WTC11 (cell line): ENCODE measurements around the gene RFC4. TPM values are rescaled to one million over a fixed set of nuclear protein-coding genes. Genes with fewer than 3 reads are reported as not detected.

ENCODE experiments used
- ATAC-seq: fragments of 200-7000 bp; cut with Tn5 transposase; 2 replicates; pipeline ENCODE4 v1.10.0; 2021; ENCODE audit warnings: mild to moderate bottlenecking, moderate library complexity
- CTCF ChIA-PET: fragments of 300-600 bp; sonication (Branson Sonifier 250); formaldehyde crosslinking; loops from one replicate; lab custom pipeline; 2021; ENCODE audit warnings: antibody characterized with exemption; lab: Charles Lee
- POLR2A ChIA-PET: fragments of 350-600 bp; sonication (Branson Sonifier 250); formaldehyde crosslinking; loops from one replicate; lab custom pipeline; 2021; ENCODE audit warnings: antibody characterized with exemption; lab: Charles Lee
- DNase-seq: peaks from one replicate; pipeline ENCODE4 v3.0.0; 2021; ENCODE audit warnings: low spot score
- H3K27ac Mint-ChIP-seq: 2 replicates; pipeline ENCODE4 v1.8.0; 2021; ENCODE audit warnings: mixed read lengths
- H3K27me3 Mint-ChIP-seq: 2 replicates; pipeline ENCODE4 v1.8.0; 2021; ENCODE audit warnings: low read depth, mild to moderate bottlenecking, moderate library complexity, mixed read lengths
- H3K36me3 Mint-ChIP-seq: 2 replicates; pipeline ENCODE4 v1.8.0; 2021; ENCODE audit warnings: mixed read lengths
- H3K4me1 Mint-ChIP-seq: 2 replicates; pipeline ENCODE4 v1.8.0; 2022; ENCODE audit warnings: mixed read lengths
- H3K4me3 Mint-ChIP-seq: 2 replicates; pipeline ENCODE4 v1.8.0; 2021; ENCODE audit warnings: mild to moderate bottlenecking, moderate library complexity, mixed read lengths
- H3K9me3 Mint-ChIP-seq: 2 replicates; pipeline ENCODE4 v1.8.0; 2021; ENCODE audit warnings: mixed read lengths
- ATF1 ChIP-seq: sonication (generic); formaldehyde crosslinking; IDR thresholded peaks from 2 replicates; pipeline ENCODE4 v1.8.1; 2023; ENCODE audit warnings: mild to moderate bottlenecking, moderate library complexity, missing genetic modification reagents
- CREM ChIP-seq: sonication (generic); formaldehyde crosslinking; IDR thresholded peaks from 2 replicates; pipeline ENCODE4 v1.8.1; 2022; ENCODE audit warnings: mild to moderate bottlenecking, missing genetic modification reagents, moderate library complexity
- E2F4 ChIP-seq: sonication (generic); formaldehyde crosslinking; IDR thresholded peaks from 2 replicates; pipeline ENCODE4 v1.8.1; 2022; ENCODE audit warnings: low read depth, mild to moderate bottlenecking, moderate library complexity, missing genetic modification reagents, borderline replicate concordance
- ELF4 ChIP-seq: sonication (generic); formaldehyde crosslinking; IDR thresholded peaks from 2 replicates; pipeline ENCODE4 v1.8.1; 2022; ENCODE audit warnings: low read depth, mild to moderate bottlenecking, moderate library complexity, missing genetic modification reagents
- FOXK1 ChIP-seq: sonication (generic); formaldehyde crosslinking; IDR thresholded peaks from 2 replicates; pipeline ENCODE4 v1.8.0; 2022; ENCODE audit warnings: mild to moderate bottlenecking, moderate library complexity, missing genetic modification reagents
- JAZF1 ChIP-seq: fragments of 250-450 bp; sonication (Bioruptor Pico); IDR thresholded peaks from 2 replicates; pipeline ENCODE4 v1.9.0; 2021; ENCODE audit warnings: moderate library complexity, mild to moderate bottlenecking, inconsistent platforms
- KAT7 ChIP-seq: sonication (generic); formaldehyde crosslinking; IDR thresholded peaks from 2 replicates; pipeline ENCODE4 v1.8.1; 2023; ENCODE audit warnings: missing genetic modification reagents, mild to moderate bottlenecking, borderline replicate concordance
- MYBL2 ChIP-seq: sonication (generic); formaldehyde crosslinking; IDR thresholded peaks from 2 replicates; pipeline ENCODE4 v1.8.1; 2023; ENCODE audit warnings: mild to moderate bottlenecking, moderate library complexity, missing genetic modification reagents
- NFATC4 ChIP-seq: fragments of 250-450 bp; sonication (Bioruptor Pico); IDR thresholded peaks from 2 replicates; pipeline ENCODE4 v1.9.0; 2021; ENCODE audit warnings: mild to moderate bottlenecking
- NFYB ChIP-seq: sonication (generic); formaldehyde crosslinking; conservative IDR thresholded peaks from 2 replicates; pipeline ENCODE4 v1.8.0; 2022; ENCODE audit warnings: low read depth, missing genetic modification reagents
- NR1H2 ChIP-seq: sonication (generic); formaldehyde crosslinking; IDR thresholded peaks from 2 replicates; pipeline ENCODE4 v1.9.0; 2021; ENCODE audit warnings: mild to moderate bottlenecking, moderate library complexity, missing genetic modification reagents
- OVOL2 ChIP-seq: fragments of 250-450 bp; sonication (Bioruptor Pico); IDR thresholded peaks from 2 replicates; pipeline ENCODE4 v1.9.0; 2021; ENCODE audit warnings: mild to moderate bottlenecking, borderline replicate concordance
- PRRX2 ChIP-seq: fragments of 250-450 bp; sonication (Bioruptor Pico); IDR thresholded peaks from 2 replicates; pipeline ENCODE4 v1.8.0; 2021; ENCODE audit warnings: mild to moderate bottlenecking
- SMAD3 ChIP-seq: sonication (generic); formaldehyde crosslinking; IDR thresholded peaks from 2 replicates; pipeline ENCODE4 v1.8.0; 2022; ENCODE audit warnings: missing genetic modification reagents, mild to moderate bottlenecking, borderline replicate concordance
- TCF7 ChIP-seq: sonication (generic); formaldehyde crosslinking; IDR thresholded peaks from 2 replicates; pipeline ENCODE4 v1.8.0; 2022; ENCODE audit warnings: mild to moderate bottlenecking, low read depth, missing genetic modification reagents, moderate library complexity
- TEAD1 ChIP-seq: sonication (generic); formaldehyde crosslinking; IDR thresholded peaks from 2 replicates; pipeline ENCODE4 v1.8.0; 2022; ENCODE audit warnings: mild to moderate bottlenecking, missing genetic modification reagents
- TEAD4 ChIP-seq: sonication (generic); formaldehyde crosslinking; IDR thresholded peaks from 2 replicates; pipeline ENCODE4 v1.8.0; 2022; ENCODE audit warnings: mild to moderate bottlenecking, missing genetic modification reagents
- ZNF425 ChIP-seq: fragments of 250-450 bp; sonication (Bioruptor Pico); conservative IDR thresholded peaks from 2 replicates; pipeline ENCODE4 v1.9.0; 2021; ENCODE audit warnings: mild to moderate bottlenecking
- ZNF532 ChIP-seq: fragments of 250-450 bp; sonication (Bioruptor Pico); IDR thresholded peaks from 2 replicates; pipeline ENCODE4 v1.9.0; 2021; ENCODE audit warnings: mild to moderate bottlenecking, borderline replicate concordance
- ZNF671 ChIP-seq: fragments of 250-450 bp; sonication (Bioruptor Pico); IDR thresholded peaks from 2 replicates; pipeline ENCODE4 v1.8.0; 2021; ENCODE audit warnings: mild to moderate bottlenecking
- total RNA-seq: library from RNA; stranded (reverse); gene quantifications from 3 replicates; pipeline ENCODE4 v1.2.3, GENCODE V29; 2021
- TF ChIP-seq, protein P1 (sequence below): fragments of 250-450 bp; sonication (Bioruptor Pico); IDR thresholded peaks from 2 replicates; pipeline ENCODE4 v1.8.0; 2021; ENCODE audit warnings: mild to moderate bottlenecking
- TF ChIP-seq, protein P2 (sequence below): sonication (generic); formaldehyde crosslinking; IDR thresholded peaks from 2 replicates; pipeline ENCODE4 v1.8.1; 2022; ENCODE audit warnings: missing genetic modification reagents, borderline replicate concordance
- TF ChIP-seq, protein P3 (sequence below): sonication (generic); formaldehyde crosslinking; IDR thresholded peaks from 2 replicates; pipeline ENCODE4 v1.8.1; 2023; ENCODE audit warnings: mild to moderate bottlenecking, missing genetic modification reagents, borderline replicate concordance
- TF ChIP-seq, protein P4 (sequence below): sonication (generic); formaldehyde crosslinking; IDR thresholded peaks from 2 replicates; pipeline ENCODE4 v1.8.1; 2023; ENCODE audit warnings: mild to moderate bottlenecking, missing genetic modification reagents, moderate library complexity

RFC4 gene
- total RNA-seq, 1 experiment from 2014 or later, result 104 TPM

DNA sequence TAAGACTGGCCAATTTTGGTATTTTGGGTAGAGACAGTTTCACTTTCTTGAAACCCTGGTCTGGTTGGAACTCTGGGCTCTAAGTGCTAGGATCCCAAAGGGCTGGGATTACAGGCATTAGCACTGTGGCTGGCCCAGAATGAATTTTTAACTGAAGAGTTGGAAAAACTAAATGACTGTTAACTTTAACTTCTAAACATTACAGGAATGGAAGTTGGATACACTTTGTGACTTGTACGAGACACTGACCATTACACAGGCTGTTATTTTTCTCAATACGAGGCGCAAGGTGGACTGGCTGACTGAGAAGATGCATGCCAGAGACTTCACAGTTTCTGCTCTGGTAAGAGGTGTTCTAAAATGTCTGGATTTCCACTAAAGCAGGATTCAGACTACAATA is 19.4 kb downstream of the RFC4 start:
- peaks cover 73% of the 10 kb centered on the region for H3K36me3 Mint-ChIP-seq
- peak overlapping the region; percentile 100 for H3K4me3 Mint-ChIP-seq
- H3K27me3 Mint-ChIP-seq, result no peaks in the 10 kb centered on the region
- POLR2A ChIA-PET, result no interaction called here
- CTCF ChIA-PET, result interaction anchor here (1.8 kb wide), 1 partner anchor 170 kb away, joined by 4 read pairs; no protein-coding TSS in a partner anchor
- no peak for ATAC-seq
- H3K9me3 Mint-ChIP-seq, result no peaks in the 10 kb centered on the region
- peaks cover 38% of the 10 kb centered on the region for H3K4me1 Mint-ChIP-seq
- DNase-seq, result no peak
- TF ChIP-seq ELF4 (CRISPR knock-in tag), result no peak
- TF ChIP-seq JAZF1 (CRISPR knock-in tag), result no peak
- 0 out of 2 replicates have a peak, but pooled peaks have one; percentile 9 for TF ChIP-seq NFATC4 (CRISPR knock-in tag)
- no peak for TF ChIP-seq PRRX2 (CRISPR knock-in tag)
- TF ChIP-seq NFYB, result no peak
- no peak for TF ChIP-seq E2F4 (CRISPR knock-in tag)
- no peak for TF ChIP-seq ATF1 (CRISPR knock-in tag)
- peak; percentile 30; the same call in 1 of the 2 replicates for TF ChIP-seq CREM (CRISPR knock-in tag)
- TF ChIP-seq FOXK1, result no peak
- TF ChIP-seq, protein P1, sequence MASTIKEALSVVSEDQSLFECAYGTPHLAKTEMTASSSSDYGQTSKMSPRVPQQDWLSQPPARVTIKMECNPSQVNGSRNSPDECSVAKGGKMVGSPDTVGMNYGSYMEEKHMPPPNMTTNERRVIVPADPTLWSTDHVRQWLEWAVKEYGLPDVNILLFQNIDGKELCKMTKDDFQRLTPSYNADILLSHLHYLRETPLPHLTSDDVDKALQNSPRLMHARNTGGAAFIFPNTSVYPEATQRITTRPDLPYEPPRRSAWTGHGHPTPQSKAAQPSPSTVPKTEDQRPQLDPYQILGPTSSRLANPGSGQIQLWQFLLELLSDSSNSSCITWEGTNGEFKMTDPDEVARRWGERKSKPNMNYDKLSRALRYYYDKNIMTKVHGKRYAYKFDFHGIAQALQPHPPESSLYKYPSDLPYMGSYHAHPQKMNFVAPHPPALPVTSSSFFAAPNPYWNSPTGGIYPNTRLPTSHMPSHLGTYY (CRISPR knock-in tag), result peak; percentile 81; the same call in 1 of the 2 replicates
- TF ChIP-seq, protein P2, sequence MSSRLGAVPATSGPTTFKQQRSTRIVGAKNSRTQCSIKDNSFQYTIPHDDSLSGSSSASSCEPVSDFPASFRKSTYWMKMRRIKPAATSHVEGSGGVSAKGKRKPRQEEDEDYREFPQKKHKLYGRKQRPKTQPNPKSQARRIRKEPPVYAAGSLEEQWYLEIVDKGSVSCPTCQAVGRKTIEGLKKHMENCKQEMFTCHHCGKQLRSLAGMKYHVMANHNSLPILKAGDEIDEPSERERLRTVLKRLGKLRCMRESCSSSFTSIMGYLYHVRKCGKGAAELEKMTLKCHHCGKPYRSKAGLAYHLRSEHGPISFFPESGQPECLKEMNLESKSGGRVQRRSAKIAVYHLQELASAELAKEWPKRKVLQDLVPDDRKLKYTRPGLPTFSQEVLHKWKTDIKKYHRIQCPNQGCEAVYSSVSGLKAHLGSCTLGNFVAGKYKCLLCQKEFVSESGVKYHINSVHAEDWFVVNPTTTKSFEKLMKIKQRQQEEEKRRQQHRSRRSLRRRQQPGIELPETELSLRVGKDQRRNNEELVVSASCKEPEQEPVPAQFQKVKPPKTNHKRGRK, result no peak
- no peak for TF ChIP-seq NR1H2 (CRISPR knock-in tag)
- no peak for TF ChIP-seq TCF7 (CRISPR knock-in tag)
- TF ChIP-seq, protein P3, sequence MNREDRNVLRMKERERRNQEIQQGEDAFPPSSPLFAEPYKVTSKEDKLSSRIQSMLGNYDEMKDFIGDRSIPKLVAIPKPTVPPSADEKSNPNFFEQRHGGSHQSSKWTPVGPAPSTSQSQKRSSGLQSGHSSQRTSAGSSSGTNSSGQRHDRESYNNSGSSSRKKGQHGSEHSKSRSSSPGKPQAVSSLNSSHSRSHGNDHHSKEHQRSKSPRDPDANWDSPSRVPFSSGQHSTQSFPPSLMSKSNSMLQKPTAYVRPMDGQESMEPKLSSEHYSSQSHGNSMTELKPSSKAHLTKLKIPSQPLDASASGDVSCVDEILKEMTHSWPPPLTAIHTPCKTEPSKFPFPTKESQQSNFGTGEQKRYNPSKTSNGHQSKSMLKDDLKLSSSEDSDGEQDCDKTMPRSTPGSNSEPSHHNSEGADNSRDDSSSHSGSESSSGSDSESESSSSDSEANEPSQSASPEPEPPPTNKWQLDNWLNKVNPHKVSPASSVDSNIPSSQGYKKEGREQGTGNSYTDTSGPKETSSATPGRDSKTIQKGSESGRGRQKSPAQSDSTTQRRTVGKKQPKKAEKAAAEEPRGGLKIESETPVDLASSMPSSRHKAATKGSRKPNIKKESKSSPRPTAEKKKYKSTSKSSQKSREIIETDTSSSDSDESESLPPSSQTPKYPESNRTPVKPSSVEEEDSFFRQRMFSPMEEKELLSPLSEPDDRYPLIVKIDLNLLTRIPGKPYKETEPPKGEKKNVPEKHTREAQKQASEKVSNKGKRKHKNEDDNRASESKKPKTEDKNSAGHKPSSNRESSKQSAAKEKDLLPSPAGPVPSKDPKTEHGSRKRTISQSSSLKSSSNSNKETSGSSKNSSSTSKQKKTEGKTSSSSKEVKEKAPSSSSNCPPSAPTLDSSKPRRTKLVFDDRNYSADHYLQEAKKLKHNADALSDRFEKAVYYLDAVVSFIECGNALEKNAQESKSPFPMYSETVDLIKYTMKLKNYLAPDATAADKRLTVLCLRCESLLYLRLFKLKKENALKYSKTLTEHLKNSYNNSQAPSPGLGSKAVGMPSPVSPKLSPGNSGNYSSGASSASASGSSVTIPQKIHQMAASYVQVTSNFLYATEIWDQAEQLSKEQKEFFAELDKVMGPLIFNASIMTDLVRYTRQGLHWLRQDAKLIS (CRISPR knock-in tag), result no peak
- no peak for TF ChIP-seq ZNF671 (CRISPR knock-in tag)
- TF ChIP-seq OVOL2 (CRISPR knock-in tag), result no peak
- TF ChIP-seq, protein P4, sequence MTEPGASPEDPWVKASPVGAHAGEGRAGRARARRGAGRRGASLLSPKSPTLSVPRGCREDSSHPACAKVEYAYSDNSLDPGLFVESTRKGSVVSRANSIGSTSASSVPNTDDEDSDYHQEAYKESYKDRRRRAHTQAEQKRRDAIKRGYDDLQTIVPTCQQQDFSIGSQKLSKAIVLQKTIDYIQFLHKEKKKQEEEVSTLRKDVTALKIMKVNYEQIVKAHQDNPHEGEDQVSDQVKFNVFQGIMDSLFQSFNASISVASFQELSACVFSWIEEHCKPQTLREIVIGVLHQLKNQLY, result no peak
- TF ChIP-seq SMAD3 (CRISPR knock-in tag), result no peak
- TF ChIP-seq ZNF425, result no peak; the same call in 1 of the 2 replicates
- TF ChIP-seq TEAD1 (CRISPR knock-in tag), result no peak
- TF ChIP-seq TEAD4 (CRISPR knock-in tag), result no peak
- TF ChIP-seq KAT7 (CRISPR knock-in tag), result no peak
- TF ChIP-seq ZNF532 (CRISPR knock-in tag), result peak; percentile 35; the same call in 1 of the 2 replicates
- TF ChIP-seq MYBL2 (CRISPR knock-in tag), result no peak
- H3K27ac Mint-ChIP-seq, result peak overlapping the region; percentile 48
